ENCODE data around the gene JAM2. TPM values are rescaled to one million over a fixed set of nuclear protein-coding genes. Genes with fewer than 3 reads are reported as not detected.

The JAM2 gene
- total and polyA plus RNA-seq, 12 donors = 15.3 to 54.4 (median 34.5) TPM

DNA sequence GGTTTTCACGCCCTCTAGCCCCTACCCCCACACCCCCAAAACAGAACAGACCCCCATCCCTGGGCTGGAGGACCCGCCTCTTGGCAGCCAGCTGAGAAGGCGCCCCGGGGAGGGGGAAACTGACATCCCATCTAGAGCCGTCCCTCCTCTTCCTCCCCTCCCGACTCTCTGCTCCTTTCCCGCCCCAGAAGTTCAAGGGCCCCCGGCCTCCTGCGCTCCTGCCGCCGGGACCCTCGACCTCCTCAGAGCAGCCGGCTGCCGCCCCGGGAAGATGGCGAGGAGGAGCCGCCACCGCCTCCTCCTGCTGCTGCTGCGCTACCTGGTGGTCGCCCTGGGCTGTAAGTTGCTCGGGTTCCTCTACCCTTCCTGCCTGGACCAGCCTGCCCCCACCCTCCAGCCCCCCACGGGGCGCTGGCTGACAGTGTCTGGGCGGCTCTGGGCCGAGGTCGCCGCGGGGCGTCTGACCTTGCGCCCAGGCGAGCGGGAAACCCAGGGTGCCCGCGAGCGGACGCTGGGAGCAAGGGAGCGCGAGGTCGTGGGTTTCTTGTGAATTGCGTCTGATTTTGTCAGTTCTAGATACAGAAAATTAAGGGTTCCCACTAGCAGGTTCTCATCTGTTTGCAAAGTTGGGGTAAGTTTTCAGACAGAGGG, 618 bp downstream of the JAM2 start:
- Histone ChIP-seq H3K4me1 (peaks cover 0 to 47% (median 22%) of the 10 kb centered on the region in 9 donors), H3K27me3 (peaks cover 0 to 32% (median 0%) of the 10 kb centered on the region in 7 donors), H3K27ac (peak overlapping the region; percentile 77 to 98 (median 90)), H3K4me3 (peak overlapping the region; percentile 61 to 93 (median 79)), H3K9me3 (no peaks in the 10 kb centered on the region), H3K36me3 (peaks cover 0 to 26% (median 0%) of the 10 kb centered on the region in 9 donors)
- intact Hi-C loops (cut with DNase I) = loop anchor here in 4 of 10 donors (1.0 to 5.0 kb wide), 5 partner anchors 31 to 68 kb away; no protein-coding TSS in a partner anchor
- TF ChIP-seq, protein P1, sequence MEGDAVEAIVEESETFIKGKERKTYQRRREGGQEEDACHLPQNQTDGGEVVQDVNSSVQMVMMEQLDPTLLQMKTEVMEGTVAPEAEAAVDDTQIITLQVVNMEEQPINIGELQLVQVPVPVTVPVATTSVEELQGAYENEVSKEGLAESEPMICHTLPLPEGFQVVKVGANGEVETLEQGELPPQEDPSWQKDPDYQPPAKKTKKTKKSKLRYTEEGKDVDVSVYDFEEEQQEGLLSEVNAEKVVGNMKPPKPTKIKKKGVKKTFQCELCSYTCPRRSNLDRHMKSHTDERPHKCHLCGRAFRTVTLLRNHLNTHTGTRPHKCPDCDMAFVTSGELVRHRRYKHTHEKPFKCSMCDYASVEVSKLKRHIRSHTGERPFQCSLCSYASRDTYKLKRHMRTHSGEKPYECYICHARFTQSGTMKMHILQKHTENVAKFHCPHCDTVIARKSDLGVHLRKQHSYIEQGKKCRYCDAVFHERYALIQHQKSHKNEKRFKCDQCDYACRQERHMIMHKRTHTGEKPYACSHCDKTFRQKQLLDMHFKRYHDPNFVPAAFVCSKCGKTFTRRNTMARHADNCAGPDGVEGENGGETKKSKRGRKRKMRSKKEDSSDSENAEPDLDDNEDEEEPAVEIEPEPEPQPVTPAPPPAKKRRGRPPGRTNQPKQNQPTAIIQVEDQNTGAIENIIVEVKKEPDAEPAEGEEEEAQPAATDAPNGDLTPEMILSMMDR (IDR thresholded peaks at IDR 0.05) = peak in 8 of 9 donors; percentile 20 to 66 (median 48)
- DNase-seq (peak; percentile 58 to 59), ATAC-seq (peak; percentile 78 to 92 (median 84))
- WGBS, 2 donors = 0% methylated on average over 32 to 40 of the region's 40 CpGs

DNA sequence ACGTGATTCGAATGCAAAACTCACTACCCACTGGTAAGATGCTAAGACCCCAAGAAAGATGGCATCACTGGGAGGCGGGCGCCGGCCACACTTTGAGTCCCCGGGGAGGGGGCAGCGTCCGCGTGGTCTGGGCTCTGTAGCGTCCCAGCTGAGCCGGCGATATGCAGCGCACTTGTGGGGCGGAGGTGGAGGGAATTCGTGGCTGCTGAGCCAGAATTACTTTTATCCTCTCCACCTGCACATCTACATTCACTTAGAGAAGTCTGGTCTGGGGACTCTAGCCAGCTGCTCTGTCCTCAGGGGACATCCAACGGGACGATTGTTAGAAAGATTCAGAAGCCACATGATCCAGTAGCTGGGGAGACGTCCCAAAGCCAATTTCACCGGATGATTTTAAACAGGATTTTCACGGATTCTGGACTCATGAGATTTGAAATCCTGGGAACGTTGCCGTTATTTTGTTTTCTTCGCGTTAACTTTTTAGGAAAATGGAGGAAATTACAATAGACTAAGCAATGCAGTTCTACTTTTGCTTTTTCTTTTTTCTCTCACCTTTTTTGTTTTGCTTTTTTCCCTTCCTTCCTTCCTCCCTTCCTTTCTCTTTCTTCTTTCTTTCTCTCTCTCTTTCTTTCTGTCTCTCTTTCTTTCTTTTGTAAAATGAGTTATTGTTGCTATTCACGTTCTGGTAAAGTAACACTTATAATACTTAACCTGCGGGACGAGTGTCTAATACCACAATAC, 1.3 kb downstream of the JAM2 start:
- peak; percentile 34 to 44 for DNase-seq
- intact Hi-C loops (cut with DNase I) = loop anchor here in 4 of 10 donors (2.0 to 5.0 kb wide), 3 partner anchors 32 to 67 kb away; no protein-coding TSS in a partner anchor
- H3K4me3 ChIP-seq = peak overlapping the region; percentile 61 to 93 (median 79)
- peak; percentile 44 to 76 (median 64) for ATAC-seq
- H3K27ac ChIP-seq = peak overlapping the region; percentile 77 to 98 (median 90)
- TF ChIP-seq, protein P1 (IDR thresholded peaks at IDR 0.05) = no peak
- H3K9me3 ChIP-seq = no peaks in the 10 kb centered on the region
- H3K27me3 ChIP-seq = peaks cover 0 to 32% (median 0%) of the 10 kb centered on the region in 7 donors
- peaks cover 0 to 47% (median 22%) of the 10 kb centered on the region in 9 donors for H3K4me1 ChIP-seq
- H3K36me3 ChIP-seq = peaks cover 0 to 33% (median 0%) of the 10 kb centered on the region in 9 donors
- WGBS, 2 donors = 5 to 7% methylated on average over 27 of the region's 27 CpGs

DNA sequence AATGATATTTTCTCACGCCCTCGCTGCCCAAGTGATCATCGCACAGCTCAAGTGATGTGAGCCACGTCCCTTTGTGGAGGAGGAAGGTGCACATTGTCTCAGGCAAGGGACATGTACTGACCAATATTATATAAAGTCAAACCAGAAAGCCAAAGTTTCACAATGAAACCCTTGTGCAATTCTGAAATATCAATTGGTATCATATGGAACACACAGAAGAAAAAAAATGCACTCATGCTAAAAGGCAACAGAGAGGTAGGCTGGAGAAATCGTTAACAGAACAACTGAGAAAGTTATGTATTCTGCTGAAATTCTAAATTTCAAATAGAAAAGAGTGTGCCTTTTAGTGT, 1.9 kb downstream of the JAM2 start:
- Histone ChIP-seq H3K36me3 (peaks cover 0 to 38% (median 0%) of the 10 kb centered on the region in 9 donors), H3K4me1 (peaks cover 0 to 50% (median 22%) of the 10 kb centered on the region in 9 donors), H3K4me3 (peak overlapping the region in 9 of 10 donors; percentile 61 to 93 (median 82)), H3K9me3 (no peaks in the 10 kb centered on the region), H3K27me3 (peaks cover 0 to 32% (median 0%) of the 10 kb centered on the region in 7 donors), H3K27ac (peak overlapping the region in 8 of 10 donors; percentile 86 to 98 (median 91))
- WGBS, 2 donors = 38 to 44% methylated on average over 5 of the region's 5 CpGs
- TF ChIP-seq, protein P1 (IDR thresholded peaks at IDR 0.05) = no peak
- DNase-seq (no peak), ATAC-seq (no peak)
- intact Hi-C loops (cut with DNase I) = loop anchor here in 4 of 10 donors (2.0 to 5.0 kb wide), 3 partner anchors 32 to 66 kb away; no protein-coding TSS in a partner anchor

DNA sequence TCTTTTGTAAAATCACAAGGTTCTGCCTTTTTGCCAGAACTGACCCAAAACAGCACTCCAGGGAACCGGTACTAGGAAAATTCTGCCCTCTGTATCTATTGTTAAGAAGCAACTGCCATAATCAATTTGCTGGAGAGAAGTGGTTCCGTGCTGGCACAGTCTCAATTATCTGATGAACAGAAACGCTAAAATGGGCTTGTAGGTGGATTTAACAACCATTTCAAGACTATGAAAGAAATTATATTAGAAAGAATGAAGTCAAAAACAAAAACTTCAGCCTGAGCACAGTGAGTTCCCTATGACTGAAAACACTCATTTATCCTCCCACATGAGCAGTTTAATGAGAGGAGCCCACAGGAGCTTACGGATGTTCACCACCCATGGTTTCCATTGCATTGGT, 4.4 kb downstream of the JAM2 start:
- Histone ChIP-seq H3K27me3 (peaks cover 0 to 22% (median 0%) of the 10 kb centered on the region in 7 donors), H3K27ac (peak overlapping the region in 1 of 10 donors; percentile 3), H3K4me1 (peaks cover 0 to 61% (median 34%) of the 10 kb centered on the region in 9 donors), H3K9me3 (no peaks in the 10 kb centered on the region), H3K36me3 (peaks cover 0 to 38% (median 0%) of the 10 kb centered on the region in 9 donors), H3K4me3 (no peak overlapping the region)
- intact Hi-C loops (cut with DNase I) = loop anchor here in 3 of 10 donors (5.0 kb wide), 2 partner anchors 44 to 64 kb away; no protein-coding TSS in a partner anchor
- WGBS, 2 donors = 90 to 91% methylated on average over 4 of the region's 4 CpGs
- no peak for DNase-seq
- TF ChIP-seq, protein P1 (IDR thresholded peaks at IDR 0.05) = no peak
- ATAC-seq = no peak
